Endothelial cell of umbilical vein (primary cell): ENCODE data around the gene IFIT3. TPM values are rescaled to one million over a fixed set of nuclear protein-coding genes. Genes with fewer than 3 reads are reported as not detected.
"Not testable (repeated sequence)": the region's sequence is repeated elsewhere in the genome, so short reads cannot be mapped to it uniquely, and the experiment has no call there.

Experiments used
- BruUV-seq: library from RNA; stranded (reverse); fragments of 400-500 nt; replicated peaks from 2 replicates; lab custom pipeline; 2021; lab: Mats Ljungman, UMichigan
- CTCF ChIA-PET: fragments of 300-600, 350-600 bp; sonication (Branson Sonifier 250); formaldehyde crosslinking; loops from one replicate; lab custom pipeline; 2021; ENCODE audit warnings: antibody characterized with exemption, inconsistent platforms; lab: Charles Lee
- POLR2A ChIA-PET: fragments of 300-600, 350-600 bp; sonication (Branson Sonifier 250); formaldehyde crosslinking; loops from one replicate; lab custom pipeline; 2021; ENCODE audit warnings: antibody characterized with exemption, inconsistent platforms; lab: Charles Lee
- DNase-seq: peaks from one replicate; pipeline ENCODE4 v3.0.0-alpha.2; 2011; ENCODE audit warnings: low read depth, low spot score
- FAIRE-seq: peaks from 2 replicates; lab custom pipeline; 2011; peaks lifted over from hg19 to GRCh38; lab: Jason Lieb, UNC
- H2AFZ ChIP-seq: 2 replicates; pipeline ENCODE4 v1.6.0; 2012; ENCODE audit warnings: low read depth, low read length, control low read depth, inconsistent platforms
- H3K27ac ChIP-seq: 2 replicates; pipeline ENCODE4 v1.5.1; 2011; ENCODE audit warnings: low read depth, mild to moderate bottlenecking, control low read depth, low read length, moderate library complexity; ENCODE audit not compliant: insufficient read depth
- H3K27me3 ChIP-seq, 2 experiments: 2 replicates each; pipeline versions ENCODE4 v1.6.0 to v1.6.1; 2011; ENCODE audit warnings: low read length in 2 of 2, mixed read lengths in 1 of 2; ENCODE audit not compliant: control insufficient read depth in 2 of 2, insufficient read depth in 2 of 2
- H3K36me3 ChIP-seq, 2 experiments: 2 replicates in 1 of 2; 3 replicates in 1 of 2; pipeline ENCODE4 v1.5.1; 2011; ENCODE audit warnings: low read length in 2 of 2, mild to moderate bottlenecking in 1 of 2, moderate library complexity in 1 of 2; ENCODE audit not compliant: control insufficient read depth in 2 of 2, insufficient read depth in 2 of 2; ENCODE audit errors: extremely low read depth in 1 of 2
- H3K4me1 ChIP-seq: 3 replicates; pipeline ENCODE4 v1.5.1; 2011; ENCODE audit warnings: mild to moderate bottlenecking, low read length; ENCODE audit not compliant: control insufficient read depth, insufficient read depth; ENCODE audit errors: extremely low read depth
- H3K4me2 ChIP-seq: 2 replicates; pipeline ENCODE4 v1.6.1; 2011; ENCODE audit warnings: low read length, control low read depth, mixed read lengths; ENCODE audit not compliant: insufficient read depth
- H3K4me3 ChIP-seq, 3 experiments: fragments of 200-600 bp in 1 of 3; sonication (generic), shearing (Covaris generic) in 1 of 3; replicated peaks in 1 of 3; 2 replicates each; pipeline ENCODE4 v1.5.1; 2011 to 2016; ENCODE audit warnings: control low read depth in 3 of 3, low read length in 3 of 3, mild to moderate bottlenecking in 2 of 3, inconsistent platforms in 1 of 3, low read depth in 1 of 3, moderate library complexity in 1 of 3; ENCODE audit not compliant: insufficient read depth in 1 of 3
- H3K79me2 ChIP-seq: 2 replicates; pipeline ENCODE4 v1.6.0; 2012; ENCODE audit warnings: low read length, inconsistent platforms; ENCODE audit not compliant: control insufficient read depth, insufficient read depth
- H3K9ac ChIP-seq: replicated peaks from 2 replicates; pipeline ENCODE3; 2011; ENCODE audit warnings: low read length, control low read depth; ENCODE audit not compliant: insufficient read depth; ENCODE audit errors: extremely low read depth
- H3K9me1 ChIP-seq: replicated peaks from 3 replicates; pipeline ENCODE4 v1.6.0; 2011; ENCODE audit warnings: mild to moderate bottlenecking, low read length; ENCODE audit not compliant: control insufficient read depth, insufficient read depth; ENCODE audit errors: extremely low read depth
- H3K9me3 ChIP-seq: replicated peaks from 2 replicates; pipeline ENCODE4 v1.5.1; 2012; ENCODE audit warnings: low read length, inconsistent platforms; ENCODE audit not compliant: control insufficient read depth, insufficient read depth
- H4K20me1 ChIP-seq: replicated peaks from 2 replicates; pipeline ENCODE3; 2011; ENCODE audit warnings: mild to moderate bottlenecking, low read length; ENCODE audit not compliant: control insufficient read depth, insufficient read depth; ENCODE audit errors: extremely low read depth
- EZH2 ChIP-seq: IDR thresholded peaks from 2 replicates; pipeline ENCODE4 v1.6.1; 2012; ENCODE audit warnings: borderline replicate concordance, low read depth, mild to moderate bottlenecking, moderate library complexity, low read length, inconsistent platforms; ENCODE audit not compliant: severe bottlenecking
- FOS ChIP-seq: IDR thresholded peaks from 2 replicates; pipeline ENCODE4 v1.6.1; 2011; ENCODE audit warnings: mild to moderate bottlenecking, low read length, moderate library complexity, borderline replicate concordance; ENCODE audit not compliant: insufficient read depth
- GATA2 ChIP-seq: IDR thresholded peaks from 2 replicates; pipeline ENCODE4 v1.7.0; 2011; ENCODE audit warnings: low read depth, mild to moderate bottlenecking, moderate library complexity, mixed read lengths, low read length; ENCODE audit not compliant: insufficient read length, insufficient read depth
- JUN ChIP-seq: IDR thresholded peaks from 2 replicates; pipeline ENCODE4 v1.6.1; 2011; ENCODE audit warnings: borderline replicate concordance, low read depth; ENCODE audit not compliant: insufficient read length, insufficient read depth
- MYC ChIP-seq: IDR thresholded peaks from one replicate; pipeline ENCODE4 v1.6.1; 2011; ENCODE audit warnings: mild to moderate bottlenecking, low read depth, low read length
- POLR2A ChIP-seq: IDR thresholded peaks from 2 replicates; pipeline ENCODE4 v1.6.1; 2012; ENCODE audit warnings: low read depth, mild to moderate bottlenecking, control low read depth, low read length
- POLR2AphosphoS5 ChIP-seq: IDR thresholded peaks from 2 replicates; pipeline ENCODE4 v1.6.1; 2012; ENCODE audit warnings: low read depth, mild to moderate bottlenecking, control low read depth, low read length, moderate library complexity; ENCODE audit not compliant: insufficient read depth
- dilution Hi-C: fragments of 300-500 bp; cut with MboI; formaldehyde crosslinking; loops from one replicate; pipeline ENCODE4 v1.15.0; 2019; ENCODE audit warnings: low sequenced_read_pairs; ENCODE audit not compliant: extremely low pct_ligation_motif_present
- intact Hi-C: fragments of 100-400 bp; cut with micrococcal nuclease; formaldehyde crosslinking; loops from one replicate; pipeline ENCODE4 v1.10.0; 2022
- polyA plus RNA-seq, 4 experiments: library from polyadenylated mRNA; depleted of rRNA in 3 of 4; stranded (reverse) in 3 of 4; unstranded in 1 of 4; fragments of >200 nt; gene quantifications; 2 replicates each; pipeline versions ENCODE4 v1.2.1 to v1.2.3, GENCODE V29; 2011 to 2012; ENCODE audit warnings: missing spikeins in 1 of 4
- total RNA-seq: library from RNA; stranded (reverse); gene quantifications from 2 replicates; pipeline ENCODE4 v1.2.3, GENCODE V29; 2021
- TF ChIP-seq, protein P1 (sequence below), 2 donors: IDR thresholded peaks; 1 replicate in 1 of 2; 2 replicates in 1 of 2; pipeline ENCODE4 v1.5.1; 2011; ENCODE audit warnings: low read length in 2 of 2, mild to moderate bottlenecking in 2 of 2, moderate library complexity in 2 of 2, control low read depth in 1 of 2, inconsistent platforms in 1 of 2, low read depth in 1 of 2; ENCODE audit not compliant: insufficient read depth in 1 of 2; ENCODE audit errors: extremely low read depth in 1 of 2
- TF ChIP-seq, protein P2 (sequence below): IDR thresholded peaks from 2 replicates; pipeline ENCODE4 v1.6.1; 2011; ENCODE audit not compliant: insufficient read depth, insufficient read length

The IFIT3 gene
- total and polyA plus RNA-seq, 2 donors (not counting 3 experiments of a cell fraction or from before 2014, with no cell fraction given) = 1.2 to 3.1 TPM

DNA sequence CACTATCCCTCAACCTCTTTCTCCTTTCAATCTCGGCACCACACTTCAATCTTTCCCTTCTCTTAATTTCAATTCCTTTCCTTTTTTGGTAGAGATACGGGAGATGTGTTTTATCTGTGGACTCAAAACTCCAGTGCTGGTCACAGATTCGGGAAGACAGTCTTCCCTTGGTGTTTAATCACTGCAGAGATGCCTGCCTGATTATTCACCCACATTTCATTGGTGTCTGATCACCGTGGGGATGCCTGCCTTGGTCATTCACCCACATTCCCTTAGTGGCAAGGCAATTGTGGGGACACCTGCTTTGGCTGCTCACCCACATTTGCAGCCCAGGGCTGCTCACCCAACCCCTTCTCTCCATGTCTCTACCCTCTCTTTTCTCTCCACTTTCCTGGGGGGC, 42.5 kb upstream of the IFIT3 start:
- CTCF ChIA-PET = interaction anchor here (1.5 to 1.6 kb wide), 2 partner anchors 10 to 12 kb away, joined by 3 to 4 read pairs; no protein-coding TSS in a partner anchor

DNA sequence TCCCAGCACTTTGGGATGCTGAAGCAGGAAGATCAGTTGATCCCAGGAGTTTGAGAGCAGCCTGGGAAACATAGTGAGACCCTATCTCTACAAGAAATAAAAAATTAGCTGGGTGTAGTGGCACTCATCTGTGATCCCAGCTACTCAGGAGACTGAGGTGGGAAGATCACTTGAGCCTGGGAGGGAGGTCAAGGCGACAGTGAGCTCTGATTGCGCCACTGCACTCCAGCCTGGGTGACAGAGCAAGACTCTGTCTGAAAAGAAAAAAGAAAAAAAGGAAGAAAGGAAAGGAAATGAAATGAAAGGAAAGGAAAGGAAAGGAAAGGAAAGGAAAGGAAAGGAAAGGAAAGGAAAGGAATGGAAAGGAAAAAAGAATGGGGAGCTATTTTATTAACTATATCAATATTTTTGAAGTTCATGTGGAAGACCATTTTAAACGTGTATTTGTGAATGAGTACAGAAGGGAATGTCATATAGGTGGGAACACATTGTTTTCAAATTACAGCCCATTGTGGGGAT, 33.0 kb upstream of the IFIT3 start:
- Histone ChIP-seq H3K9ac (no peak overlapping the region), H3K27me3 (peaks cover 30 to 35% of the 10 kb centered on the region in 2 experiments), H4K20me1 (no peaks in the 10 kb centered on the region), H3K9me3 (no peaks in the 10 kb centered on the region), H3K4me1 (no peaks in the 10 kb centered on the region), H3K4me3 (no peak overlapping the region), H3K79me2 (no peaks in the 10 kb centered on the region), H3K36me3 (no peaks in the 10 kb centered on the region), H3K4me2 (no peak overlapping the region), H3K9me1 (no peaks in the 10 kb centered on the region), H3K27ac (no peak overlapping the region), H2AFZ (no peak overlapping the region)
- no TSS peak for BruUV-seq
- intact Hi-C loops = no loop called here
- no peak for DNase-seq
- ChIA-PET CTCF (interaction anchor here (1.1 kb wide), 1 partner anchor 10 kb away, joined by 4 read pairs; no protein-coding TSS in a partner anchor), POLR2A (no interaction called here)
- TF ChIP-seq POLR2AphosphoS5 = no peak
- no peak for TF ChIP-seq FOS
- no peak for TF ChIP-seq EZH2
- TF ChIP-seq POLR2A = no peak
- TF ChIP-seq GATA2 = no peak
- no peak for TF ChIP-seq MYC
- TF ChIP-seq, protein P1, sequence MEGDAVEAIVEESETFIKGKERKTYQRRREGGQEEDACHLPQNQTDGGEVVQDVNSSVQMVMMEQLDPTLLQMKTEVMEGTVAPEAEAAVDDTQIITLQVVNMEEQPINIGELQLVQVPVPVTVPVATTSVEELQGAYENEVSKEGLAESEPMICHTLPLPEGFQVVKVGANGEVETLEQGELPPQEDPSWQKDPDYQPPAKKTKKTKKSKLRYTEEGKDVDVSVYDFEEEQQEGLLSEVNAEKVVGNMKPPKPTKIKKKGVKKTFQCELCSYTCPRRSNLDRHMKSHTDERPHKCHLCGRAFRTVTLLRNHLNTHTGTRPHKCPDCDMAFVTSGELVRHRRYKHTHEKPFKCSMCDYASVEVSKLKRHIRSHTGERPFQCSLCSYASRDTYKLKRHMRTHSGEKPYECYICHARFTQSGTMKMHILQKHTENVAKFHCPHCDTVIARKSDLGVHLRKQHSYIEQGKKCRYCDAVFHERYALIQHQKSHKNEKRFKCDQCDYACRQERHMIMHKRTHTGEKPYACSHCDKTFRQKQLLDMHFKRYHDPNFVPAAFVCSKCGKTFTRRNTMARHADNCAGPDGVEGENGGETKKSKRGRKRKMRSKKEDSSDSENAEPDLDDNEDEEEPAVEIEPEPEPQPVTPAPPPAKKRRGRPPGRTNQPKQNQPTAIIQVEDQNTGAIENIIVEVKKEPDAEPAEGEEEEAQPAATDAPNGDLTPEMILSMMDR (IDR thresholded peaks at IDR 0.05; ENCODE audit: extremely low read depth in 1 of 2, insufficient read depth in 1 of 2, low read depth in 1 of 2, low read length in 2 of 2) = no peak
- TF ChIP-seq, protein P2, sequence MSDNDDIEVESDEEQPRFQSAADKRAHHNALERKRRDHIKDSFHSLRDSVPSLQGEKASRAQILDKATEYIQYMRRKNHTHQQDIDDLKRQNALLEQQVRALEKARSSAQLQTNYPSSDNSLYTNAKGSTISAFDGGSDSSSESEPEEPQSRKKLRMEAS = no peak
- TF ChIP-seq JUN = no peak
- peak; percentile 4 for FAIRE-seq
- dilution Hi-C loops = no loop called here

More for the DNA sequence above, 42.5 kb upstream of the IFIT3 start:
- H2AFZ ChIP-seq, intact Hi-C loops, H3K36me3 ChIP-seq, H3K9me3 ChIP-seq, BruUV-seq, H3K9ac ChIP-seq, H4K20me1 ChIP-seq, dilution Hi-C loops, FAIRE-seq, H3K4me1 ChIP-seq, POLR2A ChIA-PET, DNase-seq, H3K27ac ChIP-seq, H3K4me2 ChIP-seq, H3K9me1 ChIP-seq, H3K79me2 ChIP-seq, H3K4me3 ChIP-seq: not testable (repeated sequence)
- H3K27me3 ChIP-seq = peaks cover 43 to 65% of the 10 kb centered on the region in 2 experiments
